ENCODE results near the gene DDX5.

- TF ChIP-seq POLR2AphosphoS5 (IDR thresholded peaks at IDR 0.05; ENCODE audit: low read depth, low read length), result no peak; the same call in 1 of the 2 replicates
- no peak for TF ChIP-seq CTCF (IDR thresholded peaks at IDR 0.05)
Measured at GRCh38 chr17:64500862-64501765, 5.0 kb downstream of the DDX5 start.
